Mucosa of descending colon (tissue), 3 donors: ENCODE data around the gene FGF18. TPM values are rescaled to one million over a fixed set of nuclear protein-coding genes. Genes with fewer than 3 reads are reported as not detected.

Experiments used
- ATAC-seq: fragments of 200-7000 bp; cut with Tn5 transposase; one replicate; pipeline ENCODE4 v1.9.1; 2020; ENCODE audit warnings: mild to moderate bottlenecking, moderate library complexity
- DNase-seq, 3 donors: peaks; one replicate each; pipeline ENCODE4 v3.0.0-alpha.2; 2020
- H3K36me3 ChIP-seq: fragments of 200-600 bp; one replicate; pipeline ENCODE4 v1.8.0; 2021; ENCODE audit warnings: low read depth, mild to moderate bottlenecking
- H3K4me1 ChIP-seq: fragments of 200-600 bp; one replicate; pipeline ENCODE4 v1.8.0; 2021; ENCODE audit warnings: low read depth, mild to moderate bottlenecking
- H3K4me3 ChIP-seq: fragments of 200-600 bp; one replicate; pipeline ENCODE4 v1.8.0; 2021; ENCODE audit warnings: mild to moderate bottlenecking
- H3K9me3 ChIP-seq: fragments of 200-600 bp; one replicate; pipeline ENCODE4 v1.8.0; 2021; ENCODE audit warnings: mild to moderate bottlenecking
- CTCF ChIP-seq: fragments of 200-600 bp; IDR thresholded peaks from one replicate; pipeline ENCODE4 v1.8.0; 2022; ENCODE audit warnings: antibody characterized with exemption, mild to moderate bottlenecking
- intact Hi-C, 2 donors: fragments of 100-400 bp; cut with DNase I in 1 of 2; cut with micrococcal nuclease in 1 of 2; formaldehyde crosslinking; loops; one replicate each; pipeline versions ENCODE4 v1.11.0 to v1.11.1; 2022; cut with DNase I, micrococcal nuclease
- total RNA-seq, 3 donors: library from RNA; stranded (reverse); fragmentation: NEBNext Ultra II Directional in 2 of 3; extraction: Animal tissue kit (Norgen Biotek cat#: 25700) in 2 of 3; gene quantifications; one replicate each; pipeline versions ENCODE4 v1.2.1 to v1.2.4, GENCODE V29; 2021 to 2023
- donor health status: DM: no; HTN: no; CAD: no; lungs with moderate emphysema.
- donor health status: DM: no; HTN: no; CAD: no.
- donor health status: DM: no; HTN: yes; CAD: no.

The FGF18 gene
- total RNA-seq, 3 donors from 2014 or later, result 0.16 to 0.63 TPM; not detected in 1

- no peak for DNase-seq
- H3K36me3 ChIP-seq, result no peaks in the 10 kb centered on the region
- no peak overlapping the region for H3K4me3 ChIP-seq
- no peak for ATAC-seq
- intact Hi-C loops, result no loop called here
- H3K9me3 ChIP-seq, result no peaks in the 10 kb centered on the region
- no peak for TF ChIP-seq CTCF
- H3K4me1 ChIP-seq, result no peaks in the 10 kb centered on the region
These were observed 40.4 kb downstream of the FGF18 start for GRCh38 chr5:171459839-171460238.

GRCh38 chr5:171462136-171462927 lies 42.9 kb downstream of the FGF18 start:
- DNase-seq (no peak), ATAC-seq (no peak)
- Histone ChIP-seq H3K4me1 (no peaks in the 10 kb centered on the region), H3K4me3 (no peak overlapping the region), H3K36me3 (no peaks in the 10 kb centered on the region), H3K9me3 (no peaks in the 10 kb centered on the region)
- intact Hi-C loops, result no loop called here
- TF ChIP-seq CTCF, result no peak

GRCh38 chr5:171462928-171463861 lies 43.7 kb downstream of the FGF18 start:
- Histone ChIP-seq H3K9me3 (no peaks in the 10 kb centered on the region), H3K36me3 (no peaks in the 10 kb centered on the region), H3K4me1 (no peaks in the 10 kb centered on the region), H3K4me3 (no peak overlapping the region)
- DNase-seq (no peak), ATAC-seq (no peak)
- intact Hi-C loops, result no loop called here
- TF ChIP-seq CTCF, result no peak

- ATAC-seq, result no peak
- TF ChIP-seq CTCF, result no peak
- Histone ChIP-seq H3K36me3 (no peaks in the 10 kb centered on the region), H3K4me3 (no peak overlapping the region), H3K4me1 (no peaks in the 10 kb centered on the region), H3K9me3 (no peaks in the 10 kb centered on the region)
- no peak for DNase-seq
- intact Hi-C loops, result no loop called here
These were observed 44.4 kb downstream of the FGF18 start for GRCh38 chr5:171463862-171464229.

GRCh38 chr5:171464829-171465228 lies 45.4 kb downstream of the FGF18 start:
- Histone ChIP-seq H3K9me3 (no peaks in the 10 kb centered on the region), H3K4me3 (no peak overlapping the region), H3K4me1 (no peaks in the 10 kb centered on the region), H3K36me3 (no peaks in the 10 kb centered on the region)
- DNase-seq (no peak), ATAC-seq (no peak)
- intact Hi-C loops, result no loop called here
- no peak for TF ChIP-seq CTCF
